HCT116 (cell line): ENCODE data around the gene CHCHD3.

Experiments used
- CBX3 ChIP-seq: IDR thresholded peaks from 2 replicates; pipeline ENCODE4 v1.6.1; 2012; ENCODE audit warnings: low read depth
- CEBPB ChIP-seq: IDR thresholded peaks from 2 replicates; pipeline ENCODE4 v1.6.1; 2012; ENCODE audit warnings: low read depth
- EGR1 ChIP-seq: IDR thresholded peaks from 2 replicates; pipeline ENCODE4 v1.6.1; 2012; ENCODE audit warnings: low read depth
- EZH2 ChIP-seq: fragments of 200-600 bp; sonication (generic); IDR thresholded peaks from 2 replicates; pipeline ENCODE4 v1.6.1; 2017; ENCODE audit warnings: antibody characterized with exemption, mixed run types
- EZH2phosphoT487 ChIP-seq: fragments of 200-600 bp; IDR thresholded peaks from 2 replicates; pipeline ENCODE4 v1.6.1; 2018; ENCODE audit warnings: antibody characterized with exemption, borderline replicate concordance
- JUND ChIP-seq: IDR thresholded peaks from 2 replicates; pipeline ENCODE4 v1.6.1; 2012
- POLR2A ChIP-seq: IDR thresholded peaks from 2 replicates; pipeline ENCODE4 v1.7.0; 2011; ENCODE audit warnings: borderline replicate concordance; ENCODE audit not compliant: insufficient read depth, insufficient read length; ENCODE audit errors: extremely low read depth
- SP1 ChIP-seq: IDR thresholded peaks from 2 replicates; pipeline ENCODE4 v1.6.1; 2012; ENCODE audit warnings: low read depth
- TCF7L2 ChIP-seq: IDR thresholded peaks from 2 replicates; pipeline ENCODE4 v1.7.0; 2011; ENCODE audit warnings: borderline replicate concordance, inconsistent platforms; ENCODE audit not compliant: insufficient read depth, insufficient read length; ENCODE audit errors: extremely low read depth
- ZNF274 ChIP-seq: fragments of 200-500 bp; sonication (Bioruptor generic); IDR thresholded peaks from 2 replicates; pipeline ENCODE4 v1.6.1; 2014; ENCODE audit warnings: mild to moderate bottlenecking, low read depth, low read length, inconsistent platforms
- TF ChIP-seq, protein P1 (sequence below), 3 experiments: fragments of 200-600 bp in 1 of 3; sonication (generic) in 1 of 3; IDR thresholded peaks in 2 of 3; conservative IDR thresholded peaks in 1 of 3; 2 replicates each; pipeline ENCODE4 v1.5.1; 2012 to 2017; ENCODE audit warnings: low read depth in 2 of 3, low read length in 2 of 3, antibody characterized with exemption in 1 of 3, borderline replicate concordance in 1 of 3, control low read depth in 1 of 3, mild to moderate bottlenecking in 1 of 3, mixed read lengths in 1 of 3, mixed run types in 1 of 3, moderate library complexity in 1 of 3; ENCODE audit not compliant: insufficient read depth in 1 of 3
- TF ChIP-seq, protein P2 (sequence below): IDR thresholded peaks from 2 replicates; pipeline ENCODE4 v1.6.1; 2012
- TF ChIP-seq, protein P3 (sequence below): IDR thresholded peaks from 2 replicates; pipeline ENCODE4 v1.6.1; 2012; ENCODE audit warnings: low read depth

DNA sequence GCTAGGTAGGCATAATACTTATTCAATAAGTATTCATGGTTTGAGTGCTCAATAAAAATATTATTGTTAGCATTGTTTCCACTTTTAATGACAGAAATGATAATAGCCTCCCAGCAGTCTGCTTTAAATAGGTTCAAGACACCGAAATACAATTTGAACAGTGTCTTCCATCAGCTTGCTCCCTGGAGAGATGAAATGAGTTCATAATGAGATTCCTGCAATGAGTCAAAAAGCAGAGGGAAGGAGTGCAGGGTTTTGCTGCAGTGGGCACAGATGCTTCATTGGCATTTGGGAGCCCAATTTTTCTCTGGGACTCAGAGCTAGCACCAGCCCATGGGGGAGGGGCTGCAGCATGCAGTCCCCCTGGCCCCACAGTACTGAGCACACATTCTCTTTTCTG, 32.6 kb upstream of the CHCHD3 start:
- no peak for TF ChIP-seq EZH2phosphoT487
- TF ChIP-seq, protein P1, sequence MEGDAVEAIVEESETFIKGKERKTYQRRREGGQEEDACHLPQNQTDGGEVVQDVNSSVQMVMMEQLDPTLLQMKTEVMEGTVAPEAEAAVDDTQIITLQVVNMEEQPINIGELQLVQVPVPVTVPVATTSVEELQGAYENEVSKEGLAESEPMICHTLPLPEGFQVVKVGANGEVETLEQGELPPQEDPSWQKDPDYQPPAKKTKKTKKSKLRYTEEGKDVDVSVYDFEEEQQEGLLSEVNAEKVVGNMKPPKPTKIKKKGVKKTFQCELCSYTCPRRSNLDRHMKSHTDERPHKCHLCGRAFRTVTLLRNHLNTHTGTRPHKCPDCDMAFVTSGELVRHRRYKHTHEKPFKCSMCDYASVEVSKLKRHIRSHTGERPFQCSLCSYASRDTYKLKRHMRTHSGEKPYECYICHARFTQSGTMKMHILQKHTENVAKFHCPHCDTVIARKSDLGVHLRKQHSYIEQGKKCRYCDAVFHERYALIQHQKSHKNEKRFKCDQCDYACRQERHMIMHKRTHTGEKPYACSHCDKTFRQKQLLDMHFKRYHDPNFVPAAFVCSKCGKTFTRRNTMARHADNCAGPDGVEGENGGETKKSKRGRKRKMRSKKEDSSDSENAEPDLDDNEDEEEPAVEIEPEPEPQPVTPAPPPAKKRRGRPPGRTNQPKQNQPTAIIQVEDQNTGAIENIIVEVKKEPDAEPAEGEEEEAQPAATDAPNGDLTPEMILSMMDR (IDR thresholded peaks at IDR 0.05 in 2 of 3, conservative IDR thresholded peaks at IDR 0.05 in 1 of 3; ENCODE audit: borderline replicate concordance in 1 of 3, insufficient read depth in 1 of 3, low read depth in 2 of 3, low read length in 2 of 3) = no peak
- no peak for TF ChIP-seq POLR2A
- TF ChIP-seq EZH2 = no peak
- TF ChIP-seq, protein P2, sequence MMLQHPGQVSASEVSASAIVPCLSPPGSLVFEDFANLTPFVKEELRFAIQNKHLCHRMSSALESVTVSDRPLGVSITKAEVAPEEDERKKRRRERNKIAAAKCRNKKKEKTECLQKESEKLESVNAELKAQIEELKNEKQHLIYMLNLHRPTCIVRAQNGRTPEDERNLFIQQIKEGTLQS = no peak
- TF ChIP-seq EGR1 = no peak
- TF ChIP-seq TCF7L2 = no peak
- no peak for TF ChIP-seq CEBPB
- TF ChIP-seq ZNF274 = no peak
- TF ChIP-seq SP1 = no peak
- no peak for TF ChIP-seq CBX3
- no peak for TF ChIP-seq JUND
- TF ChIP-seq, protein P3, sequence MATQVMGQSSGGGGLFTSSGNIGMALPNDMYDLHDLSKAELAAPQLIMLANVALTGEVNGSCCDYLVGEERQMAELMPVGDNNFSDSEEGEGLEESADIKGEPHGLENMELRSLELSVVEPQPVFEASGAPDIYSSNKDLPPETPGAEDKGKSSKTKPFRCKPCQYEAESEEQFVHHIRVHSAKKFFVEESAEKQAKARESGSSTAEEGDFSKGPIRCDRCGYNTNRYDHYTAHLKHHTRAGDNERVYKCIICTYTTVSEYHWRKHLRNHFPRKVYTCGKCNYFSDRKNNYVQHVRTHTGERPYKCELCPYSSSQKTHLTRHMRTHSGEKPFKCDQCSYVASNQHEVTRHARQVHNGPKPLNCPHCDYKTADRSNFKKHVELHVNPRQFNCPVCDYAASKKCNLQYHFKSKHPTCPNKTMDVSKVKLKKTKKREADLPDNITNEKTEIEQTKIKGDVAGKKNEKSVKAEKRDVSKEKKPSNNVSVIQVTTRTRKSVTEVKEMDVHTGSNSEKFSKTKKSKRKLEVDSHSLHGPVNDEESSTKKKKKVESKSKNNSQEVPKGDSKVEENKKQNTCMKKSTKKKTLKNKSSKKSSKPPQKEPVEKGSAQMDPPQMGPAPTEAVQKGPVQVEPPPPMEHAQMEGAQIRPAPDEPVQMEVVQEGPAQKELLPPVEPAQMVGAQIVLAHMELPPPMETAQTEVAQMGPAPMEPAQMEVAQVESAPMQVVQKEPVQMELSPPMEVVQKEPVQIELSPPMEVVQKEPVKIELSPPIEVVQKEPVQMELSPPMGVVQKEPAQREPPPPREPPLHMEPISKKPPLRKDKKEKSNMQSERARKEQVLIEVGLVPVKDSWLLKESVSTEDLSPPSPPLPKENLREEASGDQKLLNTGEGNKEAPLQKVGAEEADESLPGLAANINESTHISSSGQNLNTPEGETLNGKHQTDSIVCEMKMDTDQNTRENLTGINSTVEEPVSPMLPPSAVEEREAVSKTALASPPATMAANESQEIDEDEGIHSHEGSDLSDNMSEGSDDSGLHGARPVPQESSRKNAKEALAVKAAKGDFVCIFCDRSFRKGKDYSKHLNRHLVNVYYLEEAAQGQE = no peak
